CD14-positive monocyte (primary cell): Measurements from ENCODE around the gene MLC1. TPM values are rescaled to one million over a fixed set of nuclear protein-coding genes. Genes with fewer than 3 reads are reported as not detected.

Experiments used
- DNase-seq, 3 donors: peaks; one replicate each; pipeline ENCODE4 v3.0.0-alpha.2; 2011 to 2022
- H2AFZ ChIP-seq: 2 replicates; pipeline ENCODE4 v1.6.0; 2012; ENCODE audit warnings: mild to moderate bottlenecking, low read depth, low read length, inconsistent platforms; ENCODE audit not compliant: insufficient read depth, poor library complexity, severe bottlenecking
- H3K27ac ChIP-seq, 2 donors: 1 replicate in 1 of 2; 2 replicates in 1 of 2; pipeline ENCODE4 v1.5.1; 2012 to 2013; ENCODE audit warnings: low read length in 2 of 2, control low read depth in 1 of 2, inconsistent platforms in 1 of 2, low read depth in 1 of 2, mild to moderate bottlenecking in 1 of 2
- H3K27me3 ChIP-seq, 2 donors: one replicate each; pipeline versions ENCODE4 v1.6.0 to v1.6.1; 2011 to 2013; ENCODE audit warnings: low read length in 2 of 2; ENCODE audit not compliant: control insufficient read depth in 2 of 2, insufficient read depth in 2 of 2
- H3K36me3 ChIP-seq, 2 donors: replicated peaks in 1 of 2; 1 replicate in 1 of 2; 2 replicates in 1 of 2; pipeline versions ENCODE4 v1.5.1 to v1.6.1; 2012 to 2013; ENCODE audit warnings: low read length in 2 of 2, control low read depth in 1 of 2, inconsistent platforms in 1 of 2, mild to moderate bottlenecking in 1 of 2; ENCODE audit not compliant: insufficient read depth in 2 of 2, control insufficient read depth in 1 of 2
- H3K4me1 ChIP-seq, 2 donors: 1 replicate in 1 of 2; 2 replicates in 1 of 2; pipeline versions ENCODE4 v1.5.1 to v1.6.1; 2012 to 2013; ENCODE audit warnings: low read length in 2 of 2, control low read depth in 1 of 2, inconsistent platforms in 1 of 2, mild to moderate bottlenecking in 1 of 2, moderate library complexity in 1 of 2; ENCODE audit not compliant: insufficient read depth in 2 of 2, control insufficient read depth in 1 of 2
- H3K4me2 ChIP-seq: replicated peaks from 2 replicates; pipeline ENCODE3; 2012; ENCODE audit warnings: low read length, moderate library complexity, mild to moderate bottlenecking; ENCODE audit not compliant: poor library complexity, severe bottlenecking; ENCODE audit errors: extremely low read depth
- H3K4me3 ChIP-seq, 3 experiments: fragments of 200-600 bp in 1 of 3; sonication (generic) in 1 of 3; replicated peaks in 1 of 3; 1 replicate in 2 of 3; 2 replicates in 1 of 3; pipeline ENCODE4 v1.5.1; 2011 to 2013; ENCODE audit warnings: low read length in 3 of 3, mild to moderate bottlenecking in 3 of 3, control low read depth in 2 of 3, low read depth in 2 of 3, inconsistent platforms in 1 of 3, moderate library complexity in 1 of 3
- H3K79me2 ChIP-seq: 2 replicates; pipeline ENCODE4 v1.6.0; 2012; ENCODE audit warnings: mild to moderate bottlenecking, control low read depth, inconsistent platforms, low read length, moderate library complexity; ENCODE audit not compliant: insufficient read depth
- H3K9ac ChIP-seq: 2 replicates; pipeline ENCODE4 v1.6.0; 2017; ENCODE audit warnings: low read length, mild to moderate bottlenecking; ENCODE audit not compliant: insufficient read depth, poor library complexity, severe bottlenecking
- H3K9me3 ChIP-seq, 2 donors: replicated peaks in 1 of 2; 1 replicate in 1 of 2; 2 replicates in 1 of 2; pipeline versions ENCODE4 v1.5.1 to v1.6.1; 2012 to 2013; ENCODE audit warnings: low read length in 2 of 2, control low read depth in 1 of 2; ENCODE audit not compliant: control insufficient read depth in 1 of 2, insufficient read depth in 1 of 2
- H4K20me1 ChIP-seq: 2 replicates; pipeline ENCODE4 v1.6.0; 2012; ENCODE audit warnings: mild to moderate bottlenecking, low read length, control low read depth, moderate library complexity; ENCODE audit not compliant: insufficient read depth
- H3K27ac Mint-ChIP-seq, 7 donors: one replicate each; pipeline ENCODE4 v1.8.0; 2020; ENCODE audit warnings: mild to moderate bottlenecking in 7 of 7, mixed read lengths in 7 of 7, moderate library complexity in 6 of 7, inconsistent platforms in 2 of 7
- H3K27me3 Mint-ChIP-seq, 3 donors: one replicate each; pipeline ENCODE4 v1.8.0; 2021 to 2022; ENCODE audit warnings: low read depth in 3 of 3, mild to moderate bottlenecking in 3 of 3, mixed read lengths in 3 of 3, moderate library complexity in 3 of 3, inconsistent platforms in 1 of 3
- H3K36me3 Mint-ChIP-seq, 2 donors: one replicate each; pipeline ENCODE4 v1.8.0; 2020; ENCODE audit warnings: mixed read lengths in 2 of 2, inconsistent platforms in 1 of 2, mild to moderate bottlenecking in 1 of 2
- H3K4me1 Mint-ChIP-seq: one replicate; pipeline ENCODE4 v1.8.0; 2020; ENCODE audit warnings: mild to moderate bottlenecking, mixed read lengths
- H3K4me3 Mint-ChIP-seq, 2 donors: one replicate each; pipeline ENCODE4 v1.8.0; 2020; ENCODE audit warnings: mild to moderate bottlenecking in 2 of 2, mixed read lengths in 2 of 2, moderate library complexity in 1 of 2
- H3K9me3 Mint-ChIP-seq, 7 donors: one replicate each; pipeline ENCODE4 v1.8.0; 2020 to 2022; ENCODE audit warnings: mixed read lengths in 7 of 7, mild to moderate bottlenecking in 6 of 7, moderate library complexity in 6 of 7, inconsistent platforms in 2 of 7
- CTCF ChIP-seq: fragments of 200-600 bp; IDR thresholded peaks from one replicate; pipeline ENCODE4 v1.8.0; 2022; ENCODE audit warnings: antibody characterized with exemption, mild to moderate bottlenecking
- WGBS: methylation state at CpG from one replicate; pipeline ENCODE4 v1.1.5; 2013; ENCODE audit warnings: missing lambda C conversion rate; ENCODE audit not compliant: insufficient coverage; 5-methylcytosine and 5-hydroxymethylcytosine counted together
- intact Hi-C, 2 donors: fragments of 100-400 bp; cut with micrococcal nuclease; formaldehyde crosslinking; loops; one replicate each; pipeline versions ENCODE4 v1.15.0 to v1.15.1; 2023
- polyA plus RNA-seq, 3 donors: library from polyadenylated mRNA; depleted of rRNA in 1 of 3; unstranded in 2 of 3; stranded (reverse) in 1 of 3; fragments of 300-500 nt in 2 of 3; fragments of >200 nt in 1 of 3; fragmentation: Illumina TruSeq in 2 of 3; gene quantifications; 1 replicate in 2 of 3; 2 replicates in 1 of 3; pipeline ENCODE4 v1.2.3, GENCODE V29; 2012 to 2021

The MLC1 gene
- polyA plus RNA-seq, 3 donors = 1.6 to 3.6 (median 1.8) TPM

GRCh38 chr22:50032941-50033601, 52.2 kb downstream of the MLC1 start:
- no peak overlapping the region for H3K4me3 ChIP-seq
- intact Hi-C loops = loop anchor here (5.0 kb wide), 1 partner anchor 266 kb away; no protein-coding TSS in a partner anchor
- peaks cover 8 to 34% of the 10 kb centered on the region in 2 donors for H3K27me3 ChIP-seq
- H3K36me3 ChIP-seq = no peaks in the 10 kb centered on the region
- DNase-seq = no peak
- H3K79me2 ChIP-seq = no peaks in the 10 kb centered on the region
- peaks cover 0 to 4% of the 10 kb centered on the region in 2 donors for H3K9me3 ChIP-seq
- no peak overlapping the region for H3K9ac ChIP-seq
- Mint-ChIP-seq H3K9me3 (peaks cover 0 to 10% (median 0%) of the 10 kb centered on the region in 7 donors), H3K4me3 (no peak overlapping the region), H3K27ac (no peak overlapping the region), H3K27me3 (peaks cover 15 to 36% (median 23%) of the 10 kb centered on the region in 3 donors), H3K4me1 (peaks cover 1% of the 10 kb centered on the region), H3K36me3 (no peaks in the 10 kb centered on the region)
- H2AFZ ChIP-seq = no peak overlapping the region
- TF ChIP-seq CTCF = no peak
- H3K27ac ChIP-seq = no peak overlapping the region
- 94% methylated on average over 22 of the region's 23 CpGs for WGBS
- H4K20me1 ChIP-seq = no peaks in the 10 kb centered on the region
- H3K4me2 ChIP-seq = no peak overlapping the region
- H3K4me1 ChIP-seq = peaks cover 0 to 6% of the 10 kb centered on the region in 2 donors

- TF ChIP-seq CTCF = no peak
- no peak overlapping the region for H3K4me3 ChIP-seq
- Mint-ChIP-seq H3K4me3 (no peak overlapping the region), H3K36me3 (no peaks in the 10 kb centered on the region), H3K27me3 (peaks cover 15 to 35% (median 29%) of the 10 kb centered on the region in 3 donors), H3K4me1 (peaks cover 3% of the 10 kb centered on the region), H3K9me3 (peaks cover 0 to 10% (median 0%) of the 10 kb centered on the region in 7 donors), H3K27ac (no peak overlapping the region)
- no peak overlapping the region for H3K9ac ChIP-seq
- no peaks in the 10 kb centered on the region for H4K20me1 ChIP-seq
- intact Hi-C loops = loop anchor here (5.0 kb wide), 1 partner anchor 265 kb away; no protein-coding TSS in a partner anchor
- peaks cover 0 to 6% of the 10 kb centered on the region in 2 donors for H3K4me1 ChIP-seq
- no peak overlapping the region for H2AFZ ChIP-seq
- H3K9me3 ChIP-seq = peaks cover 0 to 4% of the 10 kb centered on the region in 2 donors
- no peaks in the 10 kb centered on the region for H3K36me3 ChIP-seq
- DNase-seq = no peak
- peaks cover 8 to 34% of the 10 kb centered on the region in 2 donors for H3K27me3 ChIP-seq
- no peaks in the 10 kb centered on the region for H3K79me2 ChIP-seq
- H3K4me2 ChIP-seq = no peak overlapping the region
- no peak overlapping the region for H3K27ac ChIP-seq
- WGBS = 87% methylated on average over 23 of the region's 24 CpGs
Measured at GRCh38 chr22:50032109-50032871, 52.9 kb downstream of the MLC1 start.
